ENCODE data around the gene FCSK.

GRCh38 chr16:70417661-70418060 is 36.7 kb upstream of the FCSK start:
- no peak for TF ChIP-seq POLR2A (IDR thresholded peaks at IDR 0.05; ENCODE audit: low read length)
- TF ChIP-seq GATA1 (IDR thresholded peaks at IDR 0.05; ENCODE audit: low read depth, low read length), result no peak
